Measurements from ENCODE around the gene MED13L. TPM values are rescaled to one million over a fixed set of nuclear protein-coding genes. Genes with fewer than 3 reads are reported as not detected.

Gene MED13L
- total and polyA plus RNA-seq, 2 of the 4 experiments (the other 2 are of a cell fraction), result 17.9 to 49.1 TPM

DNA sequence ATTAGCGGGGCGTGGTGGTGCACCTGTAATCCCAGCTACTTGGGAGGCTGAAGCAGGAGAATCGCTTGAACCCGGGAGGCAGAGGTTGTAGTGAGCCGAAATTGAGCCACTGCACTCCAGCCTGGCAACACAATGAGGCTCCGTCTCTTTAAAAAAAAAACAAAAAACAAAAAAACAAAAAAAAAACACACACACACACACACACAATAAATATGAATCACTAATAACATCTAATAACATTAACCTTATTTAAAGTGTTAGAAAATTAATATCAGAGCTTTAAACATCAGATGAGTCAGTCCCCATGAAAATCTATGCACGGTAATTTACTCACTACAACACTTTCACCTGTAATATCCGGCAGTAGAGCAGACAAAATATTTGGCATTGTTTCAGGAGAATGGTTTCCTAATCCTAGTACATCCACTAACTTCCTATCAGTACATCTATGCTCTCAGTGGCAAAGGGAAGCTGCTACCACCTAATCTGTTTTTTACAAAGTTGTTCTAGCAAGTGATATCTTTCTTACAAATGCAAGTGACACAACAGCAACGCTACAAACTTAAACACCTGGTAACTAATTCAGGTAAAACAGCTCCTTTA, 36.2 kb downstream of the MED13L start:
- Histone ChIP-seq H3K18ac (ENCODE audit: low read depth, low read length) (no peak overlapping the region), H3K9ac (ENCODE audit: low read depth, low read length) (no peak overlapping the region), H2AFZ (replicated peaks; ENCODE audit: low read length, poor library complexity) (no peak overlapping the region), H3K56ac (ENCODE audit: extremely low read depth, insufficient read depth, low read length) (no peak overlapping the region), H2BK120ac (ENCODE audit: low read depth, low read length) (no peak overlapping the region), H3K23ac (ENCODE audit: low read depth, low read length) (no peak overlapping the region), H3K9me1 (ENCODE audit: insufficient read depth, low read length) (peaks cover 17% of the 10 kb centered on the region), H3K14ac (replicated peaks; ENCODE audit: low read depth, low read length) (no peak overlapping the region), H4K91ac (ENCODE audit: insufficient read depth, low read depth, low read length) (no peak overlapping the region), H2BK5ac (ENCODE audit: low read depth, low read length, poor library complexity, severe bottlenecking) (no peak overlapping the region), H4K20me1 (ENCODE audit: insufficient read depth, low read length) (peaks cover 86% of the 10 kb centered on the region), H3K9me3 (ENCODE audit: control insufficient read depth, insufficient read depth, low read length) (no peaks in the 10 kb centered on the region), H3K27me3 (ENCODE audit: control insufficient read depth, insufficient read depth, low read length) (no peaks in the 10 kb centered on the region), H3K4me3 (ENCODE audit: insufficient read depth, low read depth, low read length) (no peak overlapping the region), H3K4ac (ENCODE audit: low read depth, low read length) (no peak overlapping the region), H3K79me1 (ENCODE audit: low read depth in 1 of 2, low read length in 2 of 2) (peaks cover 5 to 70% of the 10 kb centered on the region in 2 experiments; a peak in 3 of 4 replicates), H3K4me2 (ENCODE audit: low read depth, low read length) (no peak overlapping the region), H2BK20ac (ENCODE audit: low read depth, low read length) (no peak overlapping the region), H2AK5ac (ENCODE audit: low read depth, low read length) (no peak overlapping the region), H4K8ac (ENCODE audit: low read depth in 2 of 2, low read length in 2 of 2) (no peak overlapping the region), H3K36me3 (ENCODE audit: control insufficient read depth, insufficient read depth, low read length) (no peaks in the 10 kb centered on the region), H3K27ac (ENCODE audit: insufficient read depth, low read length) (no peak overlapping the region), H3K4me1 (ENCODE audit: control insufficient read depth, insufficient read depth, low read length) (peaks cover 12% of the 10 kb centered on the region), H2BK15ac (ENCODE audit: low read depth, low read length) (no peak overlapping the region), H2AK9ac (replicated peaks; ENCODE audit: low read depth, low read length, poor library complexity) (no peak overlapping the region), H4K5ac (ENCODE audit: low read depth, low read length) (no peak overlapping the region)
- 91% methylated on average over 5 of the region's 9 CpGs; no CpG with 5 or more reads in 1 of the 2 experiments for WGBS, 2 experiments (ENCODE audit: extremely low coverage in 2 of 2, insufficient read length in 1 of 2)
- dilution Hi-C loops (cut with HindIII; ENCODE audit: low sequenced_read_pairs, unreplicated experiment), result no loop called here
- in situ Hi-C loops (cut with MboI; ENCODE audit: low sequenced_read_pairs), result no loop called here
- BruUV-seq (replicated peaks), result no TSS peak
- intact Hi-C loops (cut with micrococcal nuclease), result no loop called here
- DNase-seq (no peak), ATAC-seq (ENCODE audit: low read depth) (no peak)
- no peak for TF ChIP-seq CTCF (conservative IDR thresholded peaks at IDR 0.05; ENCODE audit: low read depth, low read length)
- TF ChIP-seq, protein P1, sequence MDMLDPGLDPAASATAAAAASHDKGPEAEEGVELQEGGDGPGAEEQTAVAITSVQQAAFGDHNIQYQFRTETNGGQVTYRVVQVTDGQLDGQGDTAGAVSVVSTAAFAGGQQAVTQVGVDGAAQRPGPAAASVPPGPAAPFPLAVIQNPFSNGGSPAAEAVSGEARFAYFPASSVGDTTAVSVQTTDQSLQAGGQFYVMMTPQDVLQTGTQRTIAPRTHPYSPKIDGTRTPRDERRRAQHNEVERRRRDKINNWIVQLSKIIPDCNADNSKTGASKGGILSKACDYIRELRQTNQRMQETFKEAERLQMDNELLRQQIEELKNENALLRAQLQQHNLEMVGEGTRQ (IDR thresholded peaks at IDR 0.05; ENCODE audit: low read depth, low read length), result no peak
- no peak for TF ChIP-seq MXI1 (IDR thresholded peaks at IDR 0.05; ENCODE audit: borderline replicate concordance, low read depth, low read length)
- TF ChIP-seq RCOR1 (IDR thresholded peaks at IDR 0.05; ENCODE audit: insufficient replicate concordance, low read length), result no peak
- TF ChIP-seq CEBPB (IDR thresholded peaks at IDR 0.05; ENCODE audit: low read depth, low read length), result no peak
- no peak for TF ChIP-seq FOS (IDR thresholded peaks at IDR 0.05; ENCODE audit: low read depth, low read length)
- no peak for TF ChIP-seq CHD1 (IDR thresholded peaks at IDR 0.05; ENCODE audit: low read depth, low read length)
- TF ChIP-seq, protein P2, sequence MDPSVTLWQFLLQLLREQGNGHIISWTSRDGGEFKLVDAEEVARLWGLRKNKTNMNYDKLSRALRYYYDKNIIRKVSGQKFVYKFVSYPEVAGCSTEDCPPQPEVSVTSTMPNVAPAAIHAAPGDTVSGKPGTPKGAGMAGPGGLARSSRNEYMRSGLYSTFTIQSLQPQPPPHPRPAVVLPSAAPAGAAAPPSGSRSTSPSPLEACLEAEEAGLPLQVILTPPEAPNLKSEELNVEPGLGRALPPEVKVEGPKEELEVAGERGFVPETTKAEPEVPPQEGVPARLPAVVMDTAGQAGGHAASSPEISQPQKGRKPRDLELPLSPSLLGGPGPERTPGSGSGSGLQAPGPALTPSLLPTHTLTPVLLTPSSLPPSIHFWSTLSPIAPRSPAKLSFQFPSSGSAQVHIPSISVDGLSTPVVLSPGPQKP (IDR thresholded peaks at IDR 0.05; ENCODE audit: borderline replicate concordance, low read depth, low read length), result no peak
- TF ChIP-seq SMC3 (IDR thresholded peaks at IDR 0.05; ENCODE audit: low read depth, low read length), result no peak
- POLR2A ChIA-PET (ENCODE audit: unreplicated experiment), result no interaction called here
- CTCF ChIA-PET, result interaction anchor here (0.6 to 0.8 kb wide), 5 partner anchors 24 to 249 kb away, joined by 3 to 4 read pairs (median 3); no protein-coding TSS in a partner anchor
